H1 (cell line): ENCODE measurements around the gene APOA4. TPM values are rescaled to one million over a fixed set of nuclear protein-coding genes. Genes with fewer than 3 reads are reported as not detected.

Experiments
- RBBP5 ChIP-seq: IDR thresholded peaks from 2 replicates; pipeline ENCODE4 v1.7.1; 2012; ENCODE audit warnings: low read depth, mild to moderate bottlenecking, inconsistent platforms, low read length, moderate library complexity, borderline replicate concordance
- polyA plus RNA-seq, 7 experiments: library from polyadenylated mRNA; depleted of rRNA in 3 of 7; stranded (reverse) in 5 of 7; unstranded in 2 of 7; fragments of >200 nt in 5 of 7; fragments of 200-250 nt in 2 of 7; gene quantifications; 1 replicate in 5 of 7; 2 replicates in 1 of 7; 4 replicates in 1 of 7; pipeline versions ENCODE4 v1.2.1 to v1.2.3, GENCODE V29; 2011 to 2013; ENCODE audit warnings: missing spikeins in 2 of 7, mixed read lengths in 2 of 7
- total RNA-seq: library from RNA; stranded (reverse); fragmentation: NEBNext Ultra II Directional; extraction: Animal tissue kit (Norgen Biotek cat#: 25700); gene quantifications from 2 replicates; pipeline ENCODE4 v1.2.1, GENCODE V29; 2021
- TF ChIP-seq, protein P1 (sequence below): IDR thresholded peaks from 2 replicates; pipeline ENCODE4 v1.6.1; 2011; ENCODE audit warnings: low read length, improper control_type of control experiment

APOA4 gene
- total and polyA plus RNA-seq, 2 of the 8 experiments (the other 6 are each of a cell fraction or from before 2014, with no cell fraction given): not detected

DNA sequence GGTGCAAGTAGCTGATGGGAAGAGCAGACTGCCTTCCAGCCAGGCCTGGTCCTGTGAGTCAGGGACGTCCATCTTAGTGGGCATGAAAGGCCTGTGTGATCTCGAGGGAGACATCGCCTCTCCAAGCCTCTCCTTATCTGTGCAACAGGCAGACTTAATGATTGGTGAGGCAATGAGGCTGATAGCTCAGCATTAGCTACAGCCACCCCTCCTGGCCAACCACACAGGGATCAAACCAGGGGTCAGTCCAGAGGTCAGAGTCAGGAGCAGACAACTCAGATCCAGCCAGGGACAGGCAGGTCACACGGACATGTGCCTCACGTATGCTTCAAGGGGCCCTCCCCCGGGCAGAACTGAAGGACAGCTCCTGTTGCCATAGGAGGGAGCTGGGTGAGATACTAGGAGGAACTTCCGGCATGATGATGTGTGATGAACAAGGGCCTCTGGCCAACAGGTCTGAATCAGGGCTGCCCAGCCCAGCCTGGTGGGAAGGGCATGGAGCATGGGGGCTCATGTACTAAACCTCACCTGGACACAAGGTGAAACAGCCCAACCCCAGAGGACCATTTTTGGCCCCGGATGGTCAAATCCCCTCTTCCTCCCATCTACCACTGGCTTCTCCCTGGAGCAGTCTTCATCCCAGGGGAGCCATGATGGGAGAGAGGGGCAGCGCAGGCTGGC lies 3.8 kb upstream of the APOA4 start (continued):
- TF ChIP-seq, protein P1, sequence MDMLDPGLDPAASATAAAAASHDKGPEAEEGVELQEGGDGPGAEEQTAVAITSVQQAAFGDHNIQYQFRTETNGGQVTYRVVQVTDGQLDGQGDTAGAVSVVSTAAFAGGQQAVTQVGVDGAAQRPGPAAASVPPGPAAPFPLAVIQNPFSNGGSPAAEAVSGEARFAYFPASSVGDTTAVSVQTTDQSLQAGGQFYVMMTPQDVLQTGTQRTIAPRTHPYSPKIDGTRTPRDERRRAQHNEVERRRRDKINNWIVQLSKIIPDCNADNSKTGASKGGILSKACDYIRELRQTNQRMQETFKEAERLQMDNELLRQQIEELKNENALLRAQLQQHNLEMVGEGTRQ: no peak
- no peak for TF ChIP-seq RBBP5
